ENCODE measurements around the gene NRXN3. TPM values are rescaled to one million over a fixed set of nuclear protein-coding genes. Genes with fewer than 3 reads are reported as not detected.

The NRXN3 gene
- polyA plus RNA-seq, 1 of the 3 experiments (the other 2 are of a cell fraction): 1.6 TPM

GRCh38 chr14:78156196-78156595, 14.0 kb upstream of the NRXN3 start:
- H3K27ac ChIP-seq (ENCODE audit: low read depth in 2 of 2, low read length in 1 of 2): no peak overlapping the region
- no peaks in the 10 kb centered on the region for H3K9me2 ChIP-seq
- no peak overlapping the region for H2AFZ ChIP-seq (ENCODE audit: low read depth)
- H3K9ac ChIP-seq: no peak overlapping the region
- H3K27me3 ChIP-seq (ENCODE audit: insufficient read depth): no peaks in the 10 kb centered on the region
- no peaks in the 10 kb centered on the region for H3K9me3 ChIP-seq
- ChIA-PET POLR2A (no interaction called here), CTCF (interaction anchor here (0.6 to 1.7 kb wide), 4 partner anchors 31 to 410 kb away, joined by 3 to 7 read pairs (median 4); no protein-coding TSS in a partner anchor)
- H3K4me1 ChIP-seq (ENCODE audit: control insufficient read depth in 1 of 2, insufficient read depth in 2 of 2, low read depth in 1 of 2, low read length in 1 of 2): peaks cover 0 to 9% of the 10 kb centered on the region in 2 experiments; a peak in 1 of 4 replicates
- no peak overlapping the region for H3K4me3 ChIP-seq (ENCODE audit: low read depth in 2 of 2, low read length in 1 of 2)
- H3K4me2 ChIP-seq: no peak overlapping the region
- H3F3A ChIP-seq (replicated peaks; ENCODE audit: insufficient read depth): no peaks in the 10 kb centered on the region
- H3K79me2 ChIP-seq (ENCODE audit: insufficient read depth): no peaks in the 10 kb centered on the region
- no peak for DNase-seq
- no peaks in the 10 kb centered on the region for H3K36me3 ChIP-seq (replicated peaks in 1 of 2; ENCODE audit: control insufficient read depth in 1 of 2, insufficient read depth in 2 of 2, low read length in 1 of 2)
- no peaks in the 10 kb centered on the region for H4K20me1 ChIP-seq (ENCODE audit: insufficient read depth)
- TF ChIP-seq CTCF (IDR thresholded peaks at IDR 0.05): no peak
- TF ChIP-seq, protein P1, sequence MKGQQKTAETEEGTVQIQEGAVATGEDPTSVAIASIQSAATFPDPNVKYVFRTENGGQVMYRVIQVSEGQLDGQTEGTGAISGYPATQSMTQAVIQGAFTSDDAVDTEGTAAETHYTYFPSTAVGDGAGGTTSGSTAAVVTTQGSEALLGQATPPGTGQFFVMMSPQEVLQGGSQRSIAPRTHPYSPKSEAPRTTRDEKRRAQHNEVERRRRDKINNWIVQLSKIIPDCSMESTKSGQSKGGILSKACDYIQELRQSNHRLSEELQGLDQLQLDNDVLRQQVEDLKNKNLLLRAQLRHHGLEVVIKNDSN (IDR thresholded peaks at IDR 0.05; ENCODE audit: borderline replicate concordance, low read depth): no peak
- no peak for TF ChIP-seq GABPA (IDR thresholded peaks at IDR 0.05; ENCODE audit: low read depth)
- TF ChIP-seq PBX3 (IDR thresholded peaks at IDR 0.05): no peak
- TF ChIP-seq, protein P2, sequence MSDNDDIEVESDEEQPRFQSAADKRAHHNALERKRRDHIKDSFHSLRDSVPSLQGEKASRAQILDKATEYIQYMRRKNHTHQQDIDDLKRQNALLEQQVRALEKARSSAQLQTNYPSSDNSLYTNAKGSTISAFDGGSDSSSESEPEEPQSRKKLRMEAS (IDR thresholded peaks at IDR 0.05; ENCODE audit: low read depth): no peak
- WGBS (ENCODE audit: low lambda C conversion rate): 24% methylated on average over 2 of the region's 2 CpGs

- ChIA-PET CTCF (interaction anchor here (0.9 to 1.9 kb wide), 6 partner anchors 12 to 540 kb away, joined by 3 to 7 read pairs (median 6); partner anchors contain the start of gene NRXN3), POLR2A (no interaction called here)
- H3K9me3 ChIP-seq: no peaks in the 10 kb centered on the region
- H3F3A ChIP-seq (replicated peaks; ENCODE audit: insufficient read depth): no peaks in the 10 kb centered on the region
- H3K36me3 ChIP-seq (replicated peaks in 1 of 2; ENCODE audit: control insufficient read depth in 1 of 2, insufficient read depth in 2 of 2, low read length in 1 of 2): no peaks in the 10 kb centered on the region
- H3K27me3 ChIP-seq (ENCODE audit: insufficient read depth): no peaks in the 10 kb centered on the region
- 30% methylated on average over 15 of the region's 15 CpGs for WGBS (ENCODE audit: low lambda C conversion rate)
- H2AFZ ChIP-seq (ENCODE audit: low read depth): no peak overlapping the region
- 0 out of 2 replicates have a peak, but pooled peaks have one; percentile 16 for TF ChIP-seq GATA2 (CRISPR knock-in tag; IDR thresholded peaks at IDR 0.05)
- TF ChIP-seq JUND (IDR thresholded peaks at IDR 0.05): no peak
- TF ChIP-seq, protein P3, sequence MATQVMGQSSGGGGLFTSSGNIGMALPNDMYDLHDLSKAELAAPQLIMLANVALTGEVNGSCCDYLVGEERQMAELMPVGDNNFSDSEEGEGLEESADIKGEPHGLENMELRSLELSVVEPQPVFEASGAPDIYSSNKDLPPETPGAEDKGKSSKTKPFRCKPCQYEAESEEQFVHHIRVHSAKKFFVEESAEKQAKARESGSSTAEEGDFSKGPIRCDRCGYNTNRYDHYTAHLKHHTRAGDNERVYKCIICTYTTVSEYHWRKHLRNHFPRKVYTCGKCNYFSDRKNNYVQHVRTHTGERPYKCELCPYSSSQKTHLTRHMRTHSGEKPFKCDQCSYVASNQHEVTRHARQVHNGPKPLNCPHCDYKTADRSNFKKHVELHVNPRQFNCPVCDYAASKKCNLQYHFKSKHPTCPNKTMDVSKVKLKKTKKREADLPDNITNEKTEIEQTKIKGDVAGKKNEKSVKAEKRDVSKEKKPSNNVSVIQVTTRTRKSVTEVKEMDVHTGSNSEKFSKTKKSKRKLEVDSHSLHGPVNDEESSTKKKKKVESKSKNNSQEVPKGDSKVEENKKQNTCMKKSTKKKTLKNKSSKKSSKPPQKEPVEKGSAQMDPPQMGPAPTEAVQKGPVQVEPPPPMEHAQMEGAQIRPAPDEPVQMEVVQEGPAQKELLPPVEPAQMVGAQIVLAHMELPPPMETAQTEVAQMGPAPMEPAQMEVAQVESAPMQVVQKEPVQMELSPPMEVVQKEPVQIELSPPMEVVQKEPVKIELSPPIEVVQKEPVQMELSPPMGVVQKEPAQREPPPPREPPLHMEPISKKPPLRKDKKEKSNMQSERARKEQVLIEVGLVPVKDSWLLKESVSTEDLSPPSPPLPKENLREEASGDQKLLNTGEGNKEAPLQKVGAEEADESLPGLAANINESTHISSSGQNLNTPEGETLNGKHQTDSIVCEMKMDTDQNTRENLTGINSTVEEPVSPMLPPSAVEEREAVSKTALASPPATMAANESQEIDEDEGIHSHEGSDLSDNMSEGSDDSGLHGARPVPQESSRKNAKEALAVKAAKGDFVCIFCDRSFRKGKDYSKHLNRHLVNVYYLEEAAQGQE (IDR thresholded peaks at IDR 0.05; ENCODE audit: low read depth, low read length): peak; percentile 81
- no peak overlapping the region for H3K9ac ChIP-seq
- H4K20me1 ChIP-seq (ENCODE audit: insufficient read depth): no peaks in the 10 kb centered on the region
- no peaks in the 10 kb centered on the region for H3K79me2 ChIP-seq (ENCODE audit: insufficient read depth)
- no peaks in the 10 kb centered on the region for H3K9me2 ChIP-seq
- H3K4me1 ChIP-seq (ENCODE audit: control insufficient read depth in 1 of 2, insufficient read depth in 2 of 2, low read depth in 1 of 2, low read length in 1 of 2): peaks cover 0 to 3% of the 10 kb centered on the region in 2 experiments; a peak in 1 of 4 replicates
- H3K4me3 ChIP-seq (ENCODE audit: low read depth in 2 of 2, low read length in 1 of 2): no peak overlapping the region
- H3K4me2 ChIP-seq: no peak overlapping the region
- H3K27ac ChIP-seq (ENCODE audit: low read depth in 2 of 2, low read length in 1 of 2): no peak overlapping the region
- no peak for DNase-seq
Observed at GRCh38 chr14:78157494-78158437, 12.4 kb upstream of the NRXN3 start.

All from SK-N-SH (cell line).